GM19035 (cell line): Measurements from ENCODE around the gene ADAMTS4.

Experiments used
- ATAC-seq: cut with Tn5 transposase; IDR thresholded peaks from one replicate; pipeline ENCODE4 v1.9.1; 2021; ENCODE audit not compliant: unreplicated experiment

ADAMTS4 gene

GRCh38 chr1:161222175-161223019, 23.5 kb upstream of the ADAMTS4 start:
- no peak for ATAC-seq

- no peak for ATAC-seq
Measured at GRCh38 chr1:161220002-161220401, 21.1 kb upstream of the ADAMTS4 start.

GRCh38 chr1:161219078-161219892, 20.4 kb upstream of the ADAMTS4 start:
- no peak for ATAC-seq

GRCh38 chr1:161218301-161219077, 19.6 kb upstream of the ADAMTS4 start:
- no peak for ATAC-seq

- ATAC-seq = no peak
Measured at GRCh38 chr1:161217831-161218230, 19.0 kb upstream of the ADAMTS4 start.

- ATAC-seq = peak; percentile 88
Measured at GRCh38 chr1:161216945-161217712, 18.3 kb upstream of the ADAMTS4 start.

GRCh38 chr1:161215076-161215475, 16.2 kb upstream of the ADAMTS4 start, which contains the start of gene FCER1G:
Gene FCER1G (plus strand): TSS chr1:161215295. CDS start chr1:161215322, 27 bp downstream.
- no peak for ATAC-seq

- ATAC-seq = no peak
Measured at GRCh38 chr1:161214369-161214768, 15.5 kb upstream of the ADAMTS4 start.

- no peak for ATAC-seq
Measured at GRCh38 chr1:161209790-161210409, 11.0 kb upstream of the ADAMTS4 start.

GRCh38 chr1:161207173-161207572, 8.3 kb upstream of the ADAMTS4 start:
- ATAC-seq = no peak

- ATAC-seq = no peak
Measured at GRCh38 chr1:161206411-161207140, 7.7 kb upstream of the ADAMTS4 start.

GRCh38 chr1:161201836-161202712, 3.2 kb upstream of the ADAMTS4 start, which contains the start of gene NDUFS2:
Gene NDUFS2 (plus strand): TSS chr1:161202367. CDS start chr1:161202386, 19 bp downstream.
- ATAC-seq = peak; percentile 97

- ATAC-seq = no peak
Measured at GRCh38 chr1:161200992-161201835, 2.4 kb upstream of the ADAMTS4 start.

GRCh38 chr1:161200421-161200991, 1.7 kb upstream of the ADAMTS4 start:
- ATAC-seq = no peak

- ATAC-seq = no peak
Measured at GRCh38 chr1:161199506-161200139, 769 bp upstream of the ADAMTS4 start.

- ATAC-seq = no peak
Measured at GRCh38 chr1:161198194-161198896, 509 bp downstream of the ADAMTS4 start.
